Measurements from ENCODE around the gene TRMT44.

TRMT44 gene, protein sequence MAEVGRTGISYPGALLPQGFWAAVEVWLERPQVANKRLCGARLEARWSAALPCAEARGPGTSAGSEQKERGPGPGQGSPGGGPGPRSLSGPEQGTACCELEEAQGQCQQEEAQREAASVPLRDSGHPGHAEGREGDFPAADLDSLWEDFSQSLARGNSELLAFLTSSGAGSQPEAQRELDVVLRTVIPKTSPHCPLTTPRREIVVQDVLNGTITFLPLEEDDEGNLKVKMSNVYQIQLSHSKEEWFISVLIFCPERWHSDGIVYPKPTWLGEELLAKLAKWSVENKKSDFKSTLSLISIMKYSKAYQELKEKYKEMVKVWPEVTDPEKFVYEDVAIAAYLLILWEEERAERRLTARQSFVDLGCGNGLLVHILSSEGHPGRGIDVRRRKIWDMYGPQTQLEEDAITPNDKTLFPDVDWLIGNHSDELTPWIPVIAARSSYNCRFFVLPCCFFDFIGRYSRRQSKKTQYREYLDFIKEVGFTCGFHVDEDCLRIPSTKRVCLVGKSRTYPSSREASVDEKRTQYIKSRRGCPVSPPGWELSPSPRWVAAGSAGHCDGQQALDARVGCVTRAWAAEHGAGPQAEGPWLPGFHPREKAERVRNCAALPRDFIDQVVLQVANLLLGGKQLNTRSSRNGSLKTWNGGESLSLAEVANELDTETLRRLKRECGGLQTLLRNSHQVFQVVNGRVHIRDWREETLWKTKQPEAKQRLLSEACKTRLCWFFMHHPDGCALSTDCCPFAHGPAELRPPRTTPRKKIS

DNA sequence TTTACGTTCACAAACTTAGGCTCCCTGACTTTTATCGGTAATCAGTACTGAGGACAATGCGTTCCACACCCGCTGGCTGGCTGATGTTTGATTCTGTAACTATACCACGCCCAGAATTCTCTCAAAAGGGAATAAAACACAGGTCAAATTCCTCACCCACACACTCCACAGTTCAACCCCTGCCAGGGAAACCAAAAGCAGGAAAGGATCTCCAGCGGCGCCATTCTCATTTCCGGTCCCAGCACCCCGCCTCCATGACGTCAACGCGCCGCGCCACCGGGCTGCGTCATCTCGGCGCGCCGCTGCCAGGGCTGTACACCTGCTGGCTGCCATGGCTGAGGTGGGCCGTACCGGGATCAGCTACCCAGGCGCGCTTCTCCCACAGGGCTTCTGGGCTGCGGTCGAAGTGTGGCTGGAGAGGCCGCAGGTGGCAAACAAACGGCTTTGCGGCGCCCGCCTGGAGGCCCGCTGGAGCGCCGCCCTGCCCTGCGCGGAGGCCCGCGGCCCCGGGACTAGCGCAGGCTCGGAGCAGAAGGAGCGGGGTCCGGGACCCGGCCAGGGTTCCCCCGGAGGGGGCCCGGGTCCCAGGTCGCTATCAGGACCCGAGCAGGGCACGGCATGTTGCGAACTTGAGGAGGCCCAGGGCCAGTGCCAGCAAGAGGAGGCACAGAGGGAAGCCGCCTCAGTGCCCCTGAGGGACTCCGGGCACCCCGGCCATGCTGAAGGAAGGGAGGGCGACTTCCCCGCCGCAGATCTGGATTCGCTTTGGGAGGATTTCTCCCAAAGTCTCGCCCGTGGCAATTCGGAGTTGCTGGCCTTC, at the start of gene TRMT44, which contains the start of gene ACOX3:
TSS of gene TRMT44 (plus strand) at position 286 of the 820 bp plus-strand sequence. CDS start at position 332, 46 bp downstream.
TSS of gene ACOX3 (minus strand) at position 232 of the 820 bp plus-strand sequence. CDS start 24,202 bp downstream, outside the sequence.
- DNase-seq = peak; percentile 46

GRCh38 chr4:8391071-8391470, 49.5 kb upstream of the TRMT44 start:
- no peak for DNase-seq

GRCh38 chr4:8391972-8392371, 48.6 kb upstream of the TRMT44 start:
- no peak for DNase-seq

GRCh38 chr4:8392591-8393190, 47.9 kb upstream of the TRMT44 start:
- no peak for DNase-seq

DNA sequence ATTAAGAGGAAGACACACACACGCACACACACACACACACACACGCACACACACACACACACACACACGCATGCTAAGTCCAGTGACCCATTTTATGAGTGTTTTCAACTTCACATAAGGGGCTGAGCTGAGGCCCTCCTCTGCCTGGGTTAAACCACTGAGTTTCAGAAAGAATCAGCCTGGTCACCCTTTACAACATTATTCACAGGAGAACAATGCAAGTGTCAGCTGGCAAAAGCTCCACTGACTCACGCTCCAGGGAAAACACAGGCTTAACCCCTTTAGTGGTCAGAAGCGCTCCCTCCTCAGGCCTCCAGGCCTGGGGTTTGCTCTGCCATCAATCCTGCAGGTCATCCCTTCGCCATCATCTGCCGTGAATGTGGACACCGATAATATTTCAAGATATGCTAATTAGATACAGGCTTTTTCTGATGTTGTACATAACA, 47.0 kb upstream of the TRMT44 start:
- DNase-seq = no peak

DNA sequence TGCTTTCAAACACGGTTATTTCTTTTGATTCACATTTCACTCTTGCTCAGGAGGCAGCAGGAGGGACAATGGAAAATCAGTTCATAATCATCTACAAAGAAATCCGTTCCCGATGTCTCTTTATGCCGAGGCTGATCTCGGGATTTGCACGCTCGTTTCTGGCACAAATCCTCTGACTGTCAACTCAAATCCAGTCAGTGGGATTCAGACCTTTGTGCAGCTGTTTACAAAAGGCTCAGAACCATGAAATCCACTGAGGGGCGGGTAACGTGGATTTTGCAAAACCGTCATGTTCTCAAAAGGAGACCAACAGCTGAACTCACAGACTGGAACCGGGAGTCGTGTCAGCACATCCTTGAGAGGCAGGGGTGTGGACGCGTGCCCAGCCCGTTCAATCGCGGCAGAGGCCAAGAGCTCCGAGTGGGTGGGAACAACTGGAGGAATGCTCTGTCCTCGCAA, 46.5 kb upstream of the TRMT44 start:
- DNase-seq = no peak

DNA sequence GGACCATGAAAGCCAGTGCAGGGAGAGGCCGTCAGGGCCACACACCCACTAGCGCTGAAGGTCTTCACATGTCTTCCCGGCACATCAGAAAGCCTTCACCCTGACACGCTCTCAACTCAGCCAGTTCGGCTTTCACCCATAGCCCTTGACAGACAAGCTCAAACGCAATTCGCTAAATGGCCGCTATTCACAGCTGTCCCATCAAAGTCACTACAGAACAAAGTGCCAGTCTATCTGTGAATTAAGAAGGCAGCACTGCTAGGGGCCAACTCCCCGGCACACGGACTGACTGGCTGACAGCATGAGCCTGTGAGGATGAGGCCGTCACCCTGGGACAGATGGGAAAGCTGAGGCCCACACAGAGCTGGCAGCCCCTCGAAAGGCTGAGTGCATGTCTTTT, 45.8 kb upstream of the TRMT44 start:
- DNase-seq = no peak

DNA sequence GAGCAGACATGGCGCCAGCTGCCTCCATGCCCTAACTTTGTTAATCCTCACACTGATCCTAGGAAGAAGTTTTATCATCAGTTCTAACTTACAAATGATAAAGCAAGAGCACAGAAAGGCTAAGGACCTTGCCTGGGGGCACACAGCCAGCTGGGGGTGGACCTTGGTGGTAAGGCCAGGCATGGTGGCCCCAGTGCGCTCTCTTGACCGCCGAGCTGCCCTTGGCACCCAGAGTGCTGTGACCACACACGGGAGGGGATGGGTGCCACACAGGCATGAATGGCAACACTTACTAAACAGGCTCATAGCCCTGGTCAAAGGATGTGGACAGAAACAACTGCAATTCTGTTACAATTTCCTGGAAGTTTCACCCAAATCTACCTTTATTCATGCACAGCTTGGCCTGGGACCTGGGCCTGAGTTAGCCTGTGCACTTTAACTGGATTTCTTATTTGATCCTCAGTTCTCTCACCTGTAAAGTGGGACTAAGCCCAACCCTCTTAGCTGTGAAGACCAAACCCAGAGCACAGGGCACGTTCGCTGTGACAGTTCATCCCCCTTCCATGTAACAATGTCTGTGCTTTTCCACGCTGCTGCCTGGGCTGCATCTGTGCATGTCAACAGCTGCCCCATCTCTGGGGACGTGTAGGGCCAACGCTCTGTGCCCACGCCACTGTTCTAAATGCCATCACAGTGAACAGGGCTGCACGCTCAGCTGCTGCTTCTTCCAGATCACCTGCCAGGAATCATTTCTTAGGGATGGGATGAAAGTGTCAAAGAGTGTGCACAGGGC, 44.9 kb upstream of the TRMT44 start:
- DNase-seq = no peak

DNA sequence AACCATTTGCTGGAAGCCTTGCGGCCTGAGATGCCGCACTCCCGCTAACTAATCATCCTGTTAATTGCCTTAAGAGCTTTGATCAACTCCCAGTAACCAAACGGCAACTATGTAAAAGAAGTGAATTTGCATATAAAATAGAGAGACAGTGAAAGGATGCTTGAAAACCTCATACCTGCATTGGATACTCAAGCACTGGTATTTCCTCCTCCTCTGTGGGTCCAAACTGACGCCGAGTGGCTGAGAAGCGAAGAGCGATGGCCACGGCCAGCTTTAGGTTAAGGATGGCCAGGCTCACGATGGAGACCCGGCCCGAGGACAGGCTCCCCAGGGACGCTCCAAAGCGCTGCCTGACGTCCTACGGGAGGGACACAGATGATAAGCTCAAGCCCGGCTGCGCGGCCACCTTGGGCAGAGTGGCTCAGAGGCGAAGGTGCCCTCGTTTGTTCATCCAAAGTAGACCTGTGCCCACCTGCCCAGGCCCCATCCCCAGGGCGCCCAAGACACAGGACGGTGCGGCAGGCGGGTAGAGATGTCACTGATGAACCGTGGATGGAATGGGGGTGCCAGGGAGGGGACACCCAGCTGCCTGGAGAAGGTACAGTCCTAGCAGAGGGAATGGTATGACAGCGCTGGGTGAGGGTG, 43.7 kb upstream of the TRMT44 start:
- DNase-seq = no peak

- no peak for DNase-seq
Observed at GRCh38 chr4:8398347-8398746, 42.2 kb upstream of the TRMT44 start.

DNA sequence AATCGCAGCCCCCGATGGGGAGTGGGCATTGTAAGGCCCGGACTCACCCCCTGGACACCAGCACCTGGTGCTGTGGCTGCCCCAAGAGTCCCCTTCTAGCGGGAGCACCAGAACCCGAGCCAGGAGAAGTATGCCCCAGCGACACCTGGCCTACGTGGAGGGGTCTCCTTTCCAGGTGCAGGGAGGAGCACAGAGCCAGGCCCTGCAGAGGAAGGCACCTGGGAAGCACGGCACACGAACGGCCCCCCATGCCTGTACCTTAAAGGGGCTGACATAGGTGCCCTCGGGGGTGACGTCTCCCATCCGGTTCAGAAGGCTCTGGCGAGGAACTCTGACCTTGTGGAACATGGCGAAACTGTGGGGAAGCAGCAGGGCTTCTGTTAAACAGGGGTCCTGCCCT, 41.3 kb upstream of the TRMT44 start:
- no peak for DNase-seq

GRCh38 chr4:8400632-8401325, 39.8 kb upstream of the TRMT44 start:
- DNase-seq = no peak

- no peak for DNase-seq
Observed at GRCh38 chr4:8401665-8402064, 38.9 kb upstream of the TRMT44 start.

- no peak for DNase-seq
Observed at GRCh38 chr4:8402181-8402597, 38.4 kb upstream of the TRMT44 start.

- DNase-seq = no peak
Observed at GRCh38 chr4:8402640-8403039, 37.9 kb upstream of the TRMT44 start.

GRCh38 chr4:8403173-8403753, 37.3 kb upstream of the TRMT44 start:
- DNase-seq = peak; percentile 5

DNA sequence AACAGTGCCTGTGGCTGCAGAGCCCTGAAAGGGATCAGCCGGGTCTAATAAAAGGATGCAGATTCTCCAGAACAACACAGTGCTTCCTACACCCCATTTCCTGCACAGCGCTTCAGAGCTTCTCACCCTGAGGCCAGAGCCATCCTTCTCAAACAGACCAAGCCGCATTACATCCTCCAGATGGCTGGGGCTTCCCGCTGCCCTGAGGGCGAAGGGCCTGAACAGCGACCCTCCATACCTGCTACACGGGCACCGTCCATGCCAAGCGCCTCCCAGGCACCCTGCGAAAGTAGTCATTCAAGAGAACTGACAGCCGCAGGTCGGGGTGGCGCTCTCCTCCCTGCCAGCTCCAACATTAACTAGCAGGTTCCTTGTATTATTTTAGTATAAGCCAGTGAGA, 36.6 kb upstream of the TRMT44 start:
- DNase-seq = no peak

DNA sequence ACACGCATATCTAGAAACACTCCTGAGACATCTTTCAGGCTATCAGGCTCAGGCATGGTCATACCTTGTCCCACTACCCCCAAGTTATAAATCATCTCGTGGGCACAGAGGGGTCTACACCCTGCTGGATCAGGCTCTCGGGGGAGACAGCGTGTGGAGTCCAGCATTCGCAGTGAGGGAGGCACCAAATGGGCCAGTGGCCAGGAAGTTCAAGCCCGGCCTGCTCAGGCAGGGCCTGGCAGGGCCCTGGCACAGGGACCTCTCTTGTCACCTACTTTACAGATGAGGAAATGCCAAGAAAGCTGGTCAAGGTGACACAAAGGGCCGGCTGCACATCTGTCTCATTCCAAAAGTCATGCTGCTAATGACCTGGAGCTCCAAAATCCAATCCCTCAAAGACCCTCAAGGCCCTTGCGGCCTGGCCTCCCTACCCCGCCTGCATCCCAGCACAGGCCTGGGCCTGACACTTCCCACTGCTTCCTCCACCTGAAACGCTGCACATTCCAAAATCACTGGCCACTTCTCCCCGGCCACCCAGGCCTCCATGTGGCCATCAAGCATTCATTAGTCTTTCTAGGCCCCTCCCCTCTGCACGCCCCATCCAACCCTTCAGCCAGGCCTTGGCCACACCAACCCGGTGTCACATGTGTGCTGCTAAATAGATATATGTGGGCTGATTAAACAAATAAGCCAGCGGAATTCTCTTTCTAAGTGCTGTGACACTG, 35.6 kb upstream of the TRMT44 start:
- no peak for DNase-seq

- no peak for DNase-seq
Observed at GRCh38 chr4:8405516-8405875, 35.1 kb upstream of the TRMT44 start.
